B cell (primary cell): ENCODE data around the gene ANP32D. TPM values are rescaled to one million over a fixed set of nuclear protein-coding genes. Genes with fewer than 3 reads are reported as not detected.
"Not testable (repeated sequence)": the region's sequence is repeated elsewhere in the genome, so short reads cannot be mapped to it uniquely, and the experiment has no call there.

Source experiments
- ATAC-seq: fragments of 200-7000 bp; cut with Tn5 transposase; one replicate; pipeline ENCODE4 v1.10.0; 2021; ENCODE audit warnings: low read depth, mild to moderate bottlenecking, moderate number of reproducible peaks, moderate library complexity
- CTCF ChIA-PET: fragments of 350-600 bp; sonication (Branson Sonifier 250); formaldehyde crosslinking; loops from one replicate; lab custom pipeline; 2021; ENCODE audit warnings: antibody characterized with exemption, inconsistent platforms; lab: Charles Lee
- POLR2A ChIA-PET: fragments of 350-600 bp; sonication (Branson Sonifier 250); formaldehyde crosslinking; loops from one replicate; lab custom pipeline; 2021; ENCODE audit warnings: antibody characterized with exemption; lab: Charles Lee
- DNase-seq: peaks from one replicate; pipeline ENCODE4 v3.0.0; 2013
- H2AFZ ChIP-seq: 2 replicates; pipeline ENCODE4 v1.6.1; 2012; ENCODE audit warnings: mild to moderate bottlenecking, low read depth, low read length; ENCODE audit not compliant: insufficient read depth, poor library complexity, severe bottlenecking
- H3K27ac ChIP-seq, 2 donors: 1 replicate in 1 of 2; 2 replicates in 1 of 2; pipeline ENCODE4 v1.5.1; 2012 to 2013; ENCODE audit warnings: low read length in 2 of 2, mild to moderate bottlenecking in 2 of 2, moderate library complexity in 1 of 2
- H3K27me3 ChIP-seq, 4 experiments: fragments of 200-600 bp in 1 of 4; sonication (generic) in 1 of 4; replicated peaks in 1 of 4; 1 replicate in 2 of 4; 2 replicates in 2 of 4; pipeline versions ENCODE4 v1.6.1 to v1.7.0; 2013 to 2016; ENCODE audit warnings: low read length in 3 of 4, mild to moderate bottlenecking in 2 of 4, mixed read lengths in 1 of 4, moderate library complexity in 1 of 4; ENCODE audit not compliant: insufficient read depth in 4 of 4, control insufficient read depth in 3 of 4; ENCODE audit errors: control extremely low read depth in 1 of 4
- H3K36me3 ChIP-seq, 2 experiments: replicated peaks in 1 of 2; 1 replicate in 1 of 2; 2 replicates in 1 of 2; pipeline versions ENCODE4 v1.6.1 to v1.7.1; 2013; ENCODE audit warnings: low read length in 1 of 2; ENCODE audit not compliant: insufficient read depth in 2 of 2, control insufficient read depth in 1 of 2; ENCODE audit errors: control extremely low read depth in 1 of 2, extremely low read depth in 1 of 2
- H3K4me1 ChIP-seq, 2 donors: fragments of 200-600 bp in 1 of 2; sonication (generic) in 1 of 2; 1 replicate in 1 of 2; 2 replicates in 1 of 2; pipeline versions ENCODE4 v1.5.1 to v1.6.1; 2013 to 2017; ENCODE audit warnings: low read length in 2 of 2; ENCODE audit not compliant: control insufficient read depth in 2 of 2, insufficient read depth in 2 of 2
- H3K4me2 ChIP-seq: replicated peaks from 2 replicates; pipeline ENCODE3; 2012; ENCODE audit warnings: mild to moderate bottlenecking, low read depth, low read length; ENCODE audit not compliant: poor library complexity, severe bottlenecking
- H3K4me3 ChIP-seq, 5 experiments: fragments of 200-600 bp in 1 of 5; sonication (generic) in 1 of 5; 1 replicate in 3 of 5; 2 replicates in 2 of 5; pipeline versions ENCODE4 v1.5.1 to v1.7.0; 2011 to 2016; ENCODE audit warnings: low read length in 4 of 5, mild to moderate bottlenecking in 4 of 5, low read depth in 2 of 5, control low read depth in 1 of 5, moderate library complexity in 1 of 5; ENCODE audit not compliant: insufficient read depth in 1 of 5; ENCODE audit errors: control extremely low read depth in 1 of 5, extremely low read depth in 1 of 5
- H3K79me2 ChIP-seq: fragments of 200-600 bp; sonication (generic); one replicate; pipeline ENCODE4 v1.6.0; 2016; ENCODE audit warnings: low read length; ENCODE audit not compliant: control insufficient read depth, insufficient read depth
- H3K9ac ChIP-seq: fragments of 200-600 bp; sonication (generic); 2 replicates; pipeline ENCODE4 v1.6.1; 2017; ENCODE audit warnings: mild to moderate bottlenecking, low read length, moderate library complexity
- H3K9me3 ChIP-seq, 3 donors: one replicate each; pipeline versions ENCODE4 v1.6.1 to v1.7.1; 2013; ENCODE audit warnings: low read length in 2 of 3; ENCODE audit not compliant: control insufficient read depth in 2 of 3, insufficient read depth in 1 of 3; ENCODE audit errors: control extremely low read depth in 1 of 3
- H4K20me1 ChIP-seq: 2 replicates; pipeline ENCODE4 v1.6.0; 2012; ENCODE audit warnings: mild to moderate bottlenecking, low read length; ENCODE audit not compliant: insufficient read depth, control insufficient read depth, poor library complexity, severe bottlenecking
- H3K27ac Mint-ChIP-seq: one replicate; pipeline ENCODE4 v1.8.0; 2021; ENCODE audit warnings: mixed read lengths
- H3K27me3 Mint-ChIP-seq: one replicate; pipeline ENCODE4 v1.8.0; 2021; ENCODE audit warnings: mixed read lengths
- H3K4me1 Mint-ChIP-seq: one replicate; pipeline ENCODE4 v1.8.0; 2021; ENCODE audit warnings: mixed read lengths
- H3K4me3 Mint-ChIP-seq: one replicate; pipeline ENCODE4 v1.8.0; 2021; ENCODE audit warnings: mixed read lengths
- H3K9me3 Mint-ChIP-seq: one replicate; pipeline ENCODE4 v1.8.0; 2022; ENCODE audit warnings: mixed read lengths; ENCODE audit not compliant: insufficient read depth
- CTCF ChIP-seq: fragments of 200-600 bp; IDR thresholded peaks from one replicate; pipeline ENCODE4 v1.8.0; 2022; ENCODE audit warnings: antibody characterized with exemption, mild to moderate bottlenecking
- EZH2 ChIP-seq: IDR thresholded peaks from 2 replicates; pipeline ENCODE4 v1.6.1; 2012; ENCODE audit warnings: borderline replicate concordance, low read depth, mild to moderate bottlenecking, moderate library complexity, low read length; ENCODE audit not compliant: insufficient read depth, poor library complexity, severe bottlenecking
- WGBS: methylation state at CpG from one replicate; pipeline ENCODE4 v1.1.5; 2013; ENCODE audit warnings: missing lambda C conversion rate; ENCODE audit not compliant: insufficient coverage; 5-methylcytosine and 5-hydroxymethylcytosine counted together
- intact Hi-C: fragments of 100-400 bp; cut with micrococcal nuclease; formaldehyde crosslinking; loops from one replicate; pipeline ENCODE4 v1.10.0; 2022
- polyA plus RNA-seq: library from polyadenylated mRNA; depleted of rRNA; stranded (reverse); fragments of >200 nt; gene quantifications from 2 replicates; pipeline ENCODE4 v1.2.3, GENCODE V29; 2012
- total RNA-seq, 2 donors: library from RNA; stranded (reverse); fragments of 120-200 nt in 1 of 2; gene quantifications; 1 replicate in 1 of 2; 2 replicates in 1 of 2; pipeline versions ENCODE4 v1.2.3 to v1.2.4, GENCODE V29; 2013 to 2022

The ANP32D gene
- total and polyA plus RNA-seq, 2 donors (not counting 1 experiment from before 2014, with no cell fraction given) = not detected

- H3K79me2 ChIP-seq = no peaks in the 10 kb centered on the region
- Mint-ChIP-seq H3K27me3 (peaks cover 27% of the 10 kb centered on the region), H3K27ac (no peak overlapping the region), H3K4me3 (no peak overlapping the region), H3K4me1 (no peaks in the 10 kb centered on the region), H3K9me3 (peaks cover 6% of the 10 kb centered on the region)
- H3K27me3 ChIP-seq = peaks cover 0 to 5% (median 0%) of the 10 kb centered on the region in 4 experiments
- intact Hi-C loops = no loop called here
- ATAC-seq (no peak), DNase-seq (no peak)
- no peaks in the 10 kb centered on the region for H4K20me1 ChIP-seq
- H3K9me3 ChIP-seq = no peaks in the 10 kb centered on the region
- H2AFZ ChIP-seq = no peak overlapping the region
- H3K36me3 ChIP-seq = no peaks in the 10 kb centered on the region
- no peak overlapping the region for H3K9ac ChIP-seq
- WGBS = no CpG with 5 or more reads among the region's 1 CpG
- H3K4me1 ChIP-seq = no peaks in the 10 kb centered on the region
- H3K4me2 ChIP-seq = no peak overlapping the region
- no peak overlapping the region for H3K27ac ChIP-seq
- ChIA-PET CTCF (no interaction called here), POLR2A (no interaction called here)
- H3K4me3 ChIP-seq = no peak overlapping the region
- TF ChIP-seq EZH2 = no peak
- TF ChIP-seq CTCF = no peak
These were observed 24.6 kb upstream of the ANP32D start for GRCh38 chr12:48447755-48448154.

- no peaks in the 10 kb centered on the region for H3K27me3 ChIP-seq
- Mint-ChIP-seq H3K27ac (no peak overlapping the region), H3K4me1 (no peaks in the 10 kb centered on the region), H3K9me3 (peaks cover 6% of the 10 kb centered on the region), H3K27me3 (peaks cover 21% of the 10 kb centered on the region), H3K4me3 (no peak overlapping the region)
- no CpG with 5 or more reads among the region's 1 CpG for WGBS
- ChIA-PET CTCF (no interaction called here), POLR2A (no interaction called here)
- no peak overlapping the region for H3K9ac ChIP-seq
- no peak for DNase-seq
- no peaks in the 10 kb centered on the region for H3K4me1 ChIP-seq
- TF ChIP-seq EZH2 (no peak), CTCF (no peak)
- ATAC-seq = no peak
- H3K36me3 ChIP-seq = no peaks in the 10 kb centered on the region
- no peak overlapping the region for H3K27ac ChIP-seq
- H3K4me3 ChIP-seq = no peak overlapping the region
- H3K4me2 ChIP-seq = no peak overlapping the region
- H2AFZ ChIP-seq = no peak overlapping the region
- H4K20me1 ChIP-seq = no peaks in the 10 kb centered on the region
- no peaks in the 10 kb centered on the region for H3K9me3 ChIP-seq
- intact Hi-C loops = no loop called here
- no peaks in the 10 kb centered on the region for H3K79me2 ChIP-seq
These were observed 21.0 kb upstream of the ANP32D start for GRCh38 chr12:48451372-48451771.

GRCh38 chr12:48452961-48453360, 19.4 kb upstream of the ANP32D start:
- H3K9me3 ChIP-seq, POLR2A ChIA-PET, intact Hi-C loops, H3K4me1 Mint-ChIP-seq, H3K27me3 ChIP-seq, H3K79me2 ChIP-seq, H3K36me3 ChIP-seq, H3K4me1 ChIP-seq, CTCF ChIA-PET, H2AFZ ChIP-seq, ATAC-seq, DNase-seq, H3K4me3 ChIP-seq, H4K20me1 ChIP-seq, H3K4me2 ChIP-seq, H3K9me3 Mint-ChIP-seq, H3K27ac ChIP-seq, H3K4me3 Mint-ChIP-seq, H3K9ac ChIP-seq, H3K27ac Mint-ChIP-seq: not testable (repeated sequence)
- peaks cover 27% of the 10 kb centered on the region for H3K27me3 Mint-ChIP-seq
- WGBS = 100% methylated on average over 1 of the region's 2 CpGs
